Esophagus muscularis mucosa (tissue), 3 donors: ENCODE measurements around the gene NECTIN4.

Source experiments
- CTCF ChIP-seq, 3 experiments: fragments of 200-600 bp in 2 of 3; fragments of 450-650 bp in 1 of 3; sonication (generic) in 2 of 3; IDR thresholded peaks; one replicate each; pipeline ENCODE4 v1.5.1; 2017 to 2019; ENCODE audit warnings: antibody characterized with exemption in 3 of 3, mild to moderate bottlenecking in 2 of 3, moderate library complexity in 1 of 3
- POLR2A ChIP-seq: fragments of 450-650 bp; IDR thresholded peaks from one replicate; pipeline ENCODE4 v1.6.1; 2017; ENCODE audit warnings: antibody characterized with exemption, moderate library complexity, mild to moderate bottlenecking, low read depth

GRCh38 chr1:161117759-161118581, 28.6 kb upstream of the NECTIN4 start, which contains the start of the genes NIT1 and PFDN2:
- TF ChIP-seq POLR2A (peak; percentile 90), CTCF (IDR thresholded peaks at IDR 0.05) (no peak)
